HG02571 (cell line): ENCODE measurements around the gene SCN8A.
"Not testable (repeated sequence)": the region's sequence is repeated elsewhere in the genome, so short reads cannot be mapped to it uniquely, and the experiment has no call there.

ENCODE experiments used
- ATAC-seq: cut with Tn5 transposase; IDR thresholded peaks from one replicate; pipeline ENCODE4 v1.9.1; 2021; ENCODE audit warnings: mild to moderate bottlenecking, moderate library complexity; ENCODE audit not compliant: unreplicated experiment

SCN8A gene

DNA sequence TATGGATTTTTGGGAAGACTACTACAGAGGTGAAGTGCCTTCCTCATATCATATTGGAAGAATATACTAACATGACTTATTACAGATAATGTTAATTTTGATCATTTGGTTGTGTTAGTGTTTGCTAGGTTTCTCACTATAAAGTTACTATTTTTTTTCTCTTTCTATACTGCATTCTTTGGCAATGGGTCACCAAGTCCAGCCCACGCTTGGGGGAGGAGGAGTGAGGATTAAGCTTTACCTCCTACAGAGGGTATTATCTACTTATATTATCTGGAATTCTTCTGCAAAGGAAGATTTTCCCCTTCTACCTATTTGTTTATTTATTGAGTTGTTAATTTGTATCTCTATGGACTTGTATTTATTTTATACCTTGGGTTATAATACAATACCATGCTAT, 31.5 kb downstream of the SCN8A start:
- ATAC-seq, result no peak

DNA sequence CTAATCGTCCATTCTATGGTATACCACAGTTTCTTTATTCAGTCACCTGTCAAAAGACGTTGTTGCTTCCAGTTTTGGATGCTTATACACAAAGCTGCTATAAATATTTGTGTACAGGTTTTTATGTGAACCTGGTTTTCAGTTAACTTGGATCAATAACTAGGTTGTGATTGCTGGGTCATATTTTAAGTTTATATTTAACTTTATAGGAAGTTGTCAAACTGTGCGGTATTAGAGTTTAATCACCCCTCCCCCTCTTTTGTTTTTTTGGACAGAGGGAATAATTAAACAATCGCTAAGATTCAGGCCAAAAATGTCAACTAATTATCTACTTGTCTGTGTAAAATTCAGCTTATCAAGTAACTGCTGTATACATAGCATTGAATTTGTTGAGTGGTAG, 34.3 kb downstream of the SCN8A start:
- ATAC-seq, result no peak

DNA sequence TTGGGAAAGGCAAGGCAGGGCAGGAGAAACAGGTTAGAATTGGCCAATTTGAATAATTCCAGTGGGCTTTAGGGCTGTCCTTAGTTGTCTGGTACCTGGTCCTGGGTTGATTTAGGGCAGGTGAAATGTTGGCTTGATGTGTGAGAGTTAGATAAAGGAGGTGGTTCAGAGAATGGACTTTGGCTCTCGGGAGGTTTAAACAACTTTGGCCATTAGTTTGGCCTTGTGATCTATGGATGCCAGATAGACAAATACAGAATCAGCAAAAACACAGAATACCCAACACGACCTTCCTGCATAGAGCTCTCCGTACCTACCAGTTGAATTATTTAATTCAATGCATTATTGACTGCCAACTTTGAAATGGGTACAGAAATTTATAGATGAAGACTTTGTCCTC, 35.1 kb downstream of the SCN8A start:
- no peak for ATAC-seq

DNA sequence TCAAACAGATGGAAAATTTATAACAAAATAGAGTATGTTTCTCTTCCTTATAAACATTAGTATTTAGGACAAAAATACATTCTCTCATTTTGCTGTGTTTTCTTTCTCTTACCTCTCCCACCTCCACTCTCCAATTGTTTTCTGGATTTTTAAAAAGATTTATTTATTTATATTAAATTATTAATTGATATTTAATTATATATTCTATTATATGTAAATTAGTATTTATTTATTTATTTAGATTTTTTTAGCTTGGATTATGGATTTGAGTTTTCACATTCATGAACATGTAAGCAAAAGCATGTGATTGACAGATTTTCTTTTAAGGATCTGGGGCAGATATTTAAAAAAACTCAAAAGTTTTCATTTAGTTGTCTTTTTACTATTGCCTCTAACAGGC, 35.6 kb downstream of the SCN8A start:
- no peak for ATAC-seq

DNA sequence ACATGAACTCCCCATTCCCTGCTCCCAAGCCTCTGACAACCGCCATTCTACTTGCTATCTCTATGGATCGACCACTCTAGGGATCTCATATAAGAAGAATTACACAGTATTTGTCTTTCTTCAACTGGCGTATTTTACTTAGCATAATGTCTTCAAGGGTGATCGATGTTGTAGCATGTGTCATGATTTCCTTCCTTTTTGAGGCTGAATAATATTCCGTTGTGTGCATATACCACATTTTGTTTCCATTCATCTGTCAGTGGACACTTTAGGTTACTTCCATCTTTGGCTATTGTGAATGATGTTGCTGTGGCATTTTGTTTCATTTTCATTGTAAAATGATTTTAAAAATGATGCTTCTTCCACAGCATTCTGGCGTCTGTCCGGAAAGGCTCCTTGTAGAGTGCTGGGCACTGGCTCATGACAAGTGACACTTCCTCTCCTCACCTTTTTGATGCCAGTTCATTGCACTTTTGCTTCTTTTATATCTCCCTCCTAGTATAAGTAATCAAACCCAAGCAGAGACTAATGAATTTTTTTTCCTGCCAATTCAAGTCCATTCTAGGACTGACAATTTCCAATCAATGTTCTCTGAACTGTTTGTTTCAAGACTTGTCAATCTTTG, 39.3 kb downstream of the SCN8A start:
- no peak for ATAC-seq

DNA sequence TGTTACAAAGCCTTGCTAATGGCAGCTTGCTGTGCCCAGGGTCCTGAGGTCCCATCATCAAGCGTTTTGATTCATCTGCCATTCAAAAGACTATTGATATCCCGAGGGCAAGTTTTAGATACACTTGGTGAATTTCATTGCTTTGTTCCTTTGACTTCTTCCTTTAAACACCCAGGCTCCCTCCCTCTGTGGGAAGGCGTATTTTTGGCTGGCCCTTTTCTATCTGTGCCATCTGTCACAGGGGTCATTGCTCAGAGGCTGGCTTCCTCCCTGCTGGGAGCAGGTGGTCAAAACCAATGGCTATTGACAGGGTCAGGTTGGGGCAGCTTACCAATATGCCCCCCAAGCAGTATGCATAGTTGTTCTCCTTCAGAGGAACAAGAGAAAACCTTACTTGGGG, 40.0 kb downstream of the SCN8A start:
- ATAC-seq, result no peak

DNA sequence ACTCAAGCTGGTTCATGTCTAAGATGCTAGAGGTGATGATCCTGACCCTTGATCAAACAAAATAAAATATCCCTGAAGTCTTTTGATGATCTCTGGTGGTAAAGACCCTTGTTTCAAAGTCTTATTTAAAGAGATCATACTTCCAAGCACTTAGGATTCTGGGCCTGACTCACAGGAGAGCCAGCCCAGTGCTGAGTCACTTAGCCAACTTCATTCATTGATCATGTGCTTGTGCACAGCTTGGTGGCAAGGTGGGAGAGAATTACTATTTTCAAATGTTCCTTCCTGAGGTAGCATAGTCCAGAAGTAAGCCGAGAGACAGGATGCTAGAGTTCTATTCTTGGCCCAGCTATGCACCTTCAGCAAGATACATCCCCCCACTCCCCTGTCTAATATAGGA, 40.6 kb downstream of the SCN8A start:
- ATAC-seq, result no peak

DNA sequence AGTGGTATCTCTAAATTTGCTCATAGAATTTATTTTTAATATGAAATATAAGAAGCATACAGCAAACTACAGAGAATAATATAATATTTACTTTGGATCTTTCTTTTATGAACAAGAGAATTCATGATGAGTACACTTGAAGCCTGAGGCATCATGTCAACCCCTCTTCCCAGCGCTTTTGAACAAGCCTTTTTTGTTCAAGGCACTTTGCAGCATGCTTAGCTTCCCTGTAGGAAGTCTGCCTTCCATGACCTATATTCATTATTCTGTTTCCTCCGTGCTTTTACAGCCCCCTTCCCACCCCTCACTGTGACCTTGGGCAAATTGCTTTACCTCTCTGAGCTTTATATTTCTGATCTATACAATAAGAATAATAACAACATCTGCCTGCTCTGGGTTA, 41.6 kb downstream of the SCN8A start:
- no peak for ATAC-seq

DNA sequence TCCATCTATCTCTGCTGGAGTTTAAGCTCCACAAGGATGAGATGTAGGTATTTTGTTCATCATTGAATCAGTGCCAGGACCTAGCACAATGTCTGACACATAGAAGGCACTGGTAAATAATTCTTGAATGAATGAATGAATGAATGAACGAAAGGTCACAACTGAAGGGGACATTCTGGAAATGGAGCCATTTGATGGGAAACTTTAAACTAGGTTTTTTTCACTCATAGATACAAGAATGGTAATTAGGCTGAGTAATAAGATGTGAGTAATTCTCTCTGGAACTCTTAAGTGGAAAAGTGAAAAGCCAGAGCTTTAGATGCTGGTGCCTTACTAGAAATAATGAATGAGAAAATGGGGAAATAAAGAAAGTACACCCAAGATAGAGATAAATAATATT, 44.3 kb downstream of the SCN8A start:
- ATAC-seq, result no peak

DNA sequence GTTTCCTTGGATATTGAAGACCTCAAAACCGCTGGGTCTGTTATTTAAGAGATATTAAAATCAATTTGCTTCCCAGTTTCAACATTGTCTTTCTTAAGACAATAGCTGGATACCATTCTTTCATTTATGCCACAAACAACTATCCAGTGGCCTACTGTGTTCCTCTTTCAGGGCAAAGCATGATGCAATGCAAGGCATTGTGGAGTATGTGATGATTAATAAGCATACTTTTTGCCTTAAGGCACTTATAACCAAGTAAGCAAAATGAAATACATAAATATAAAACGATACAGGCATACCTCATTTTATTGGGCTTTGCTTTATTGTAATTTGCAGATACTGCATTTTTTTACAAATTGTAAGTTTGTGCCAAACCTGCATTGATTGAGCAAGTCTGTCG, 45.5 kb downstream of the SCN8A start:
- ATAC-seq, result no peak

DNA sequence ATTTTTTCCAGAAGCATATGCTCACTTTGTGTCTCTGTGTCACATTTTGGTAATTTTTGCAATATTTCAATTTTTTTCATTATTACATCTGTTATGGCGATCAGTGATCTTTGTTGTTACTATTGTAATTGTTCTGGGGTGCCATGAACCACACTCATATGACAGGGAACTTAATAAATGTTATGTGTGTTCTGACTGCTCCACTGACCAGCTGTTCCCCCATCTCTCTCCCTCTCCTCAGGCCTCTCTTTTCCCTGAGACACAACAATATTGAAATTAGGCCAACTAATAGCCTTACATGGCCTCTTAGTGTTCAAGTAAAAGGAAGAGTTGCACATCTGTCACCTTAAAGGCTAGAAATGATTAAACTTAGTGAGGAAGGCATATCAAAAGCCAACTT, 46.0 kb downstream of the SCN8A start:
- ATAC-seq, result no peak

DNA sequence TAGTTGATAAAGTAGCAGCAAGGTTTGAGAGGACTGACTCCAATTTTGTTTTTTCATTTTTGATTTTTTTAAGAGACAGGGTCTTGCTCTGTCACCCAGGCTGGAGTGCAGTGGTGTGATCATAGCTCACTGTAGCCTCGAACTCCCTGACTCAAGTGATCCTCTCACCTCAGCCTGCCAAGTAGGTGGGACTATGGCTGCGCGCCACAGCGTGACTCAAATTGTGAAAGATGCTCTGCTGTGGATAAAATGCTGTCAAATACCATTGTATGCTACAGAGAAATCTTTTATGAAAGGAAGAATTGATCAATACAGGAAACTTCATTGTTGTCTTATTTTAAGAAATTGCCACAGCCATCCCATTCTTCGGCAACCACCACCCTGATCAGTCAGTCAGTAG, 48.3 kb downstream of the SCN8A start:
- ATAC-seq, result no peak

DNA sequence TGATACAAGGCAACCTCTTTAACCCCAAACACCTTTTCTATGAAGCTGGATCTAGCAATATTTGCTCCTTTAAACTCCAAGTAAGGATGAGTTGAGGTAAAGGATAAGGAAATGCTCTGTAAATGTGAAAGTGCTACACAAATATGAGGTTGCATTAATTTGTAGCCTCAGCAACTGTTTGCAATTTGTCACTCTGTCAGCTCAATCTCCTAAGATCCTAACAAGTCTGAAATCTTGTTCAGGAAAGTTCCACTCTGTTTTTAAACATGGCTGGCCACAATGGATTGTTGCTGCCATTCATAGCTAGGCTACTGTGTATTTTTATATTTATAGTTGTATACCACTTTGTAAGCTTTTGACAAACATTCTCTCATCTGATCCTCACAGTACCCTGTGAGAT, 51.3 kb downstream of the SCN8A start:
- no peak for ATAC-seq

DNA sequence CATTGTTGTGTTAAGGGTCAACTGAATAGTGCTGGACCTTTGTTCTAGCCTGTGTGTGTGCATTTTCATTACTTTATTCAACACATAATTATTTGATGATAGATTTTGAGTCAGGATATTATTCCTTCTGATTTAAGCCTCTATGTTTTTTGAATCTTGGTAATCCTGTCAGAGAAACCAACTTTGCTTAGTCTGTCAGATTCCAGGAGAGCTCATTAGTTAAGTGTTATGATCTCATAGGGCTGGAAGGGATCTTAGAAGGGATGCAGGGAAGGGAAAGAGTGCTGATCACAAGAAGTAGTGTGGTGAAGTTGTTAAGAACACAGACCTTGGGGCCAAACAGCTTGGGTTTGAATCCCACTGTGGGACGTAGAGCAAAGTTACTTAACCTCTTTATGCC, 52.9 kb downstream of the SCN8A start:
- no peak for ATAC-seq

DNA sequence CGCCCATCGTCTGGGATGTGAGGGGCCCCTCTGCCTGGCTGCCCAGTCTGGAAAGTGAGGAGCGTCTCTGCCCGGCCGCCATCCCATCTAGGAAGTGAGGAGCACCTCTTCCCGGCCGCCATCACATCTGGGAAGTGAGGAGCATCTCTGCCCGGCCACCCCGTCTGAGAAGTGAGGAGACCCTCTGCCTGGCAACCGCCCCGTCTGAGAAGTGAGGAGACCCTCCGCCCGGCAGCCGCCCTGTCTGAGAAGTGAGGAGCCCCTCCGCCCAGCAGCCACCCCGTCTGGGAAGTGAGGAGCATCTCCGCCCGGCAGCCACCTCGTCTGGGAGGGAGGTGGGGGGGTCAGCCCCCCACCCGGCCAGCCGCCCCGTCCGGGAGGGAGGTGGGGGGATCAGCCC, 53.7 kb downstream of the SCN8A start:
- ATAC-seq, result not testable (repeated sequence)

DNA sequence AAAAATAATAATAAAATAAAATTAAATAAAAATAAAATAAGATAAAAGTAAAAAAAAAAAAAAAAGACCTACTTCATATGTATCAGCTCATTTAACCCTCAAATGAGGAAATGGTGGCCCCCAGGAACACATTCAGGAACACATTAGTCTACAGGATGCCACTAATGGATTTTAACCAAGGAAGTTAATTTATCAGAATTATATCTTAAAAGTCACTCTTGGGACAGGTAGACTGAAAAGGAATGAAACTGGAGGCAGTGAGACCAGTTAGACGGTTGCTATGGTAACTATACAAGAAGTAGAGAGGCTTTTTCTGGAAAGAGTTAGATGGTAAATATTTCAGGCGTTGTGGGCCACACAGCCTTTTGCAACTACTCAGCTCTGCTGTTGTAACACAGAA, 54.9 kb downstream of the SCN8A start:
- ATAC-seq, result no peak

DNA sequence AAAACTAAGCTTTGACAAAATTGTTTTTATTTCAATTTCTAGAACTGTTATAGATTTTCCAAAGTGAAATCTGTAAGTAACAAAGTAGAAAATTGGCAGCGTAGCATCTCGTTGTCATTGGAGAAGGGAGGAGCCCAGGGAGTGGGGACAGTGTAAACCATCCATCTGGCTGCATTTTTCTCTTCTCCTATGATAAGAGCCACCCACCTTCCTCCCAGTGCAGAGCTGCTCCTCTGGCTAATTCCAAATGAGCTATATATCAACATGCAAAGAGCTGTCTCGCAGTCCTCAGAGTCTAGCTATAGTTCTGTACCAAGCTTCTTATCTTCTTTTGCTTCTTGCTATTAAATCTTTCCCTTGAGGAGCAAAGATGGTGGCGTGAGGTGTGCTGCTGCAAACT, 56.6 kb downstream of the SCN8A start:
- ATAC-seq, result no peak

DNA sequence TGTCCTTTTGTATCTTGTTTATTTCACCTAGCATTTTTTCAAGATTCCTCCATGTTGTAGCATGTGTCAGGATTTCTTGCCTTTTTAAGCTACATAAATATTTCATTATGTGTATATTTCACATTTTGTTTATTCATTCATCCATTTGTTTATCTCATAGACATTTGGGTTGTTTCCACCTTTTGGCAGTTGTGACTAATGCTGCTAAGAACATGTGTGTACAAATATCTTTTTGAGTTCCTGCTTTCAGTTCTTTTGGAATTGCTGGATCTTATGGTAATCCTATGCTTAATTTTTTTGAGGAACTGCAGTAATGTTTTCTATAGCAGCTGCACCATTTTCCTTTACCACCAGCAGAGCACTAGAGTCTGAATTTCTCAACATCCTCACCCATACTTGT, 62.4 kb downstream of the SCN8A start:
- ATAC-seq, result no peak

DNA sequence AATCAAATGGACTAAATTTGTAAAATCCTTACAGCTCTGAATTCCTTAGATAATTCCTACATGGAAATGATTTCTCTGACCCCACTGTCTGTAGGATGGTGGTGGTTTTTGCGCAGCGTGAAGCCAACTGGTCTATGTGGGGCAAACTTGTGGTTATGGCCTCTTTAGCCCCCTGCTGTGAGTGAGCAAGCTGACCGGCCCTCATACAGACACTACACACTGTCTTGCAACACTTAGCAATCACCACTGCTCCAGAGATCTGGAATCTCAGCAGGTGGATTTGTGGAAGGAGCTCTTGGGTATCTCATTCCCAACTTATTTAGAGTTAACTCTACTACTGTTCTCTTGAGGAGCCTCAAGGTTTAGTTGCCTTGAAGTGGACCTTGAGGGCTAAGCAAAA, 70.2 kb downstream of the SCN8A start:
- ATAC-seq, result no peak

DNA sequence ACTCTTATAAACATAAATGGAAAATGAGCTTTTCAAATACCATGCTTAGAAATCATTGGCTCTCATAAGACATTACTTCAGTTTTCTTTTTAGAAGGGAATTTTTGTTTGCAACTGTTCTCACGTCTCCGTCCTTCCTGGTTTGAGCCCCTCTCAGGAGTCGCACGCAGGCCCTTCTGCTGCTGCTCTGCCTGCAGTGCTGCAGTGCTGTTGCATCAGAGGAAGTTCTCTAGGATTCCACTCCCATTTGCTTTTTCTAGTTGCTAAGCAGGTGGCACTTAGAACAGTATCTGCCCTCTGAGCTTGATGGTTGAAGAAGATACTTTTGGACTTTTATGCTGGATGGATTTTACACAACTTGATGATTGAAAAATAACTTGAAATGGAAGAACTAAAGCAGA, 70.8 kb downstream of the SCN8A start:
- no peak for ATAC-seq

DNA sequence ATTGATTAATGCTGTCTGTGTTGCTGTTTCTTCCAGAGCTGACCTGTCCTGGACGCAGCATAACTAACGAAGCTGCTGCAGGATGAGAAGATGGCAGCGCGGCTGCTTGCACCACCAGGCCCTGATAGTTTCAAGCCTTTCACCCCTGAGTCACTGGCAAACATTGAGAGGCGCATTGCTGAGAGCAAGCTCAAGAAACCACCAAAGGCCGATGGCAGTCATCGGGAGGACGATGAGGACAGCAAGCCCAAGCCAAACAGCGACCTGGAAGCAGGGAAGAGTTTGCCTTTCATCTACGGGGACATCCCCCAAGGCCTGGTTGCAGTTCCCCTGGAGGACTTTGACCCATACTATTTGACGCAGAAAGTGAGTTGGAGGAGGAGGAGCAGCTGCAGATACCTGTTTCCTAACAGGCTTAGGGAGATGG, 71.7 kb downstream of the SCN8A start:
- no peak for ATAC-seq

DNA sequence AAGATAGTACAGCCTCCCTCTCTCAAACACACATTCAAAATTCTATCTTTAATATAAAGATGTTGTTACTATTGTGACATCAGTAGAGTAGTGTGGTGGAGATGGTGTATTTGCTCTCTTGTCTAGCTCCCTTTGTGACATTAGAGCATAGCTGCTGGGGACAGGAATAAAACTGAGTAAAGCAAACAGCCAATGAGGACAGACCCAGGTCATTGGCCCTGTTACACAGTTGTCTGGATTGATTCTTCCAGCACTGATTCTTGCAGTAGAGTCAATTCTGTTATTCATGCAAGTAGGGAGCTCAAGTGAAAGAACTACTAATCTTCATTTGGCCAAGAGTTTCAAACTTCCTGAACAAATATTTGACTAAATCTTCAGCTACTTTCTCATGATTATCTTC, 72.4 kb downstream of the SCN8A start:
- ATAC-seq, result no peak

DNA sequence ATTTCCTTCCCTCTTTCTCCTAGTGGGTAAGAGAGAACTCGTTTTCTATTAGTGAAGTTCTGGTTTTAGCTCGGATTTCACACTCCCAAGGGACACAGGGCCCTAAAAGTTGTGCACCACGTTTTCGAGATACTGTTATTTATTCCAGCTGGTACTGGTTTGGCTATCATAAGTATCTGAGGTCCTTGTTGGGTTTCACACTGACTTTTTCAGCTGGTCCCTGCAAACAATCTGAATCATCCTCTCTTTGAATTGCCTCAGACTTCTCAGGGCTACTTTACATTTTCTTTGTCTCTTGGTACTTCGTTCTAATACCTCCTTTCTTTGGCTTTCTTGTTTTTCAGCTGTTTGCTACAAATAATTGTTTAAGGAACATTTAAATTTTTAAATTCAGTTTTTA, 75.7 kb downstream of the SCN8A start:
- no peak for ATAC-seq

DNA sequence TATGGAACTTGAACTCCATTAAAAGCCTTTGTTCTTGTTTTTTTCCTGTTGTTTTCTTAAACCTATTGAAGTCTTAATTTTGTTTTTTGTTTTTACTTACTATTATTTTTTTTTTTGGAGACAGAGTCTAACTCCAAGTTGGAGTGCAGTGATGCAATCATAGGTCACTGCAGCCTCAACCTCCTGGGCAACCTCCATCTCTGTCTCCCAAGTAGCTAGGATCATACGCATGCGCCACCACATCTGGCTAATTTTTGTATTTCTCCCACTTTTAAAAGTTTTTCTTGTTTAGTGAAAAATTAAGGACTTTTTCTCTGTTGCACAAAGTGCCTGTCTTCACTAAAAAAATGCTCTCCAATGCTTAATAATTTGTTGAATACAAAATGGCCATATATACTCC, 76.2 kb downstream of the SCN8A start:
- no peak for ATAC-seq
